HG02623 (cell line): Measurements from ENCODE around the gene PCBP3.
A peak's percentile ranks its signal among the peaks of the same experiment; 100 is the strongest.
"Not testable (repeated sequence)": the region's sequence is repeated elsewhere in the genome, so short reads cannot be mapped to it uniquely, and the experiment has no call there.

Experiments
- ATAC-seq: cut with Tn5 transposase; IDR thresholded peaks from one replicate; pipeline ENCODE4 v1.9.1; 2021; ENCODE audit warnings: moderate library complexity; ENCODE audit not compliant: unreplicated experiment

PCBP3 gene

GRCh38 chr21:45643021-45643980 lies at the start of gene PCBP3:
Gene PCBP3, plus strand, starts transcription at chr21:45643725. Its CDS starts 206,361 bp downstream, at chr21:45850086.
- peak; percentile 58 for ATAC-seq

- ATAC-seq = no peak
Observed at GRCh38 chr21:45594721-45595489, 48.6 kb upstream of the PCBP3 start.

- no peak for ATAC-seq
Observed at GRCh38 chr21:45595574-45596295, 47.8 kb upstream of the PCBP3 start.

GRCh38 chr21:45596704-45597318 lies 46.7 kb upstream of the PCBP3 start:
- ATAC-seq = peak; percentile 52

GRCh38 chr21:45598109-45598508 lies 45.4 kb upstream of the PCBP3 start:
- no peak for ATAC-seq

GRCh38 chr21:45598666-45599065 lies 44.9 kb upstream of the PCBP3 start:
- no peak for ATAC-seq

GRCh38 chr21:45599146-45599581 lies 44.4 kb upstream of the PCBP3 start:
- ATAC-seq = no peak

GRCh38 chr21:45600248-45600647 lies 43.3 kb upstream of the PCBP3 start:
- no peak for ATAC-seq

GRCh38 chr21:45601551-45601950 lies 42.0 kb upstream of the PCBP3 start:
- ATAC-seq = no peak

- no peak for ATAC-seq
Observed at GRCh38 chr21:45602106-45602505, 41.4 kb upstream of the PCBP3 start.

GRCh38 chr21:45603481-45603880 lies 40.0 kb upstream of the PCBP3 start:
- ATAC-seq = no peak

- ATAC-seq = not testable (repeated sequence)
Observed at GRCh38 chr21:45604681-45605080, 38.8 kb upstream of the PCBP3 start.

GRCh38 chr21:45607021-45607908 lies 36.3 kb upstream of the PCBP3 start:
- ATAC-seq = no peak

GRCh38 chr21:45607909-45608295 lies 35.6 kb upstream of the PCBP3 start:
- no peak for ATAC-seq

GRCh38 chr21:45608747-45609470 lies 34.6 kb upstream of the PCBP3 start:
- ATAC-seq = not testable (repeated sequence)

- not testable (repeated sequence) for ATAC-seq
Observed at GRCh38 chr21:45609616-45610015, 33.9 kb upstream of the PCBP3 start.

- ATAC-seq = no peak
Observed at GRCh38 chr21:45611296-45611695, 32.2 kb upstream of the PCBP3 start.

- no peak for ATAC-seq
Observed at GRCh38 chr21:45611939-45612664, 31.4 kb upstream of the PCBP3 start.
